Uterus (tissue), 2 donors: Measurements from ENCODE around the gene SPSB3.

ENCODE experiments used
- CTCF ChIP-seq, 4 experiments: fragments of 200-600 bp in 2 of 4; fragments of 450-650 bp in 2 of 4; sonication (generic) in 2 of 4; IDR thresholded peaks; one replicate each; pipeline ENCODE4 v1.5.1; 2016 to 2019; ENCODE audit warnings: antibody characterized with exemption in 4 of 4, mild to moderate bottlenecking in 2 of 4, moderate library complexity in 1 of 4
- POLR2A ChIP-seq, 2 donors: fragments of 450-650 bp; IDR thresholded peaks; one replicate each; pipeline ENCODE4 v1.6.1; 2016; ENCODE audit warnings: antibody characterized with exemption in 2 of 2, mild to moderate bottlenecking in 1 of 2, moderate library complexity in 1 of 2

DNA sequence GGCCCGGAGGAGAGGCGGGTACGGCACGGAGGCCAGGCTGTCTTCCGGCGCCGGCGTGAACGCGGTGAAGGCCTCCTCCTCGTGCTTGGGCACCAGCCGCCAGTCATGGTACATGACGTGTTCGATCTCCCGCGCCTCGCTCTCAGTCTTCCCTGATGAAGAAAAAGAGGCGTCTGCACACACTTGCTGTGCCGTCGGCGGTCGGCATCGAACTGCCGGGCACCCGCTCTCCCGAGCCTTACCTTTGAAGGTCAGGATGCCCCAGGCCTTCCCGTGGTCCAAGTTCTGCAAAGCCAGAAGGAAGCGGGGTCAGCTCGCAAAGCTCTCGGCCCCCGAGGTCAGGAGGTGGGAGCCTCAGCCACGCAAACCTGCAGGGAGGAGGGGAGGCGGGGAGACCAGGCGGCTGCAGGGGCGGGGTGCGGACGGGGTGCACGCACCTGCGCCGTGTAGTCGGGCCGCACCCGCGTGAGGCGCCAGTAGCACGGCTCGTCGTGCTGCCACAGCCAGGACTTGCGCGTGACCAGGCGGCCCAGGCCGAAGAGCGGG lies 9.9 kb downstream of the SPSB3 start, which contains the start of gene EME2:
- TF ChIP-seq CTCF (IDR thresholded peaks at IDR 0.05) (no peak), POLR2A (IDR thresholded peaks at IDR 0.05) (no peak)
